K562 (cell line): Measurements from ENCODE around the gene TOM1L2. TPM values are rescaled to one million over a fixed set of nuclear protein-coding genes. Genes with fewer than 3 reads are reported as not detected.

Source experiments
- ATF3 ChIP-seq, 2 experiments: fragments of 450-650 bp in 1 of 2; sonication (generic) in 1 of 2; formaldehyde crosslinking in 1 of 2; IDR thresholded peaks in 1 of 2; conservative IDR thresholded peaks in 1 of 2; 2 replicates each; pipeline versions ENCODE4 v1.6.1 to v1.8.1; 2016 to 2023; ENCODE audit warnings: mild to moderate bottlenecking in 2 of 2, moderate library complexity in 2 of 2, inconsistent platforms in 1 of 2, missing genetic modification reagents in 1 of 2
- BCL6 ChIP-seq: fragments of 250-450 bp; sonication (Bioruptor Pico); IDR thresholded peaks from 2 replicates; pipeline ENCODE4 v1.4.0; 2020
- CAMTA2 ChIP-seq: fragments of 250-450 bp; sonication (Bioruptor Pico); conservative IDR thresholded peaks from 2 replicates; pipeline ENCODE4 v1.5.1; 2022
- CCAR2 ChIP-seq: fragments of 200-400 bp; formaldehyde crosslinking; IDR thresholded peaks from 2 replicates; pipeline ENCODE4 v1.6.1; 2017; ENCODE audit warnings: mild to moderate bottlenecking, low read depth, low read length
- CEBPG ChIP-seq, 3 experiments: fragments of 200-800 bp in 1 of 3; sonication (Bioruptor generic) in 1 of 3; sonication (generic) in 1 of 3; formaldehyde crosslinking in 1 of 3; IDR thresholded peaks in 2 of 3; conservative IDR thresholded peaks in 1 of 3; 2 replicates each; pipeline versions ENCODE4 v1.6.1 to v1.8.0; 2016 to 2022; ENCODE audit warnings: missing compliant biosample characterization in 2 of 3, missing genetic modification characterization in 2 of 3, mild to moderate bottlenecking in 1 of 3, missing genetic modification reagents in 1 of 3
- COPS2 ChIP-seq: fragments of 450-650 bp; conservative IDR thresholded peaks from 2 replicates; pipeline ENCODE4 v1.6.1; 2016; ENCODE audit warnings: mild to moderate bottlenecking, moderate library complexity
- GTF2E2 ChIP-seq: fragments of 200-800 bp; sonication (Bioruptor generic); IDR thresholded peaks from 2 replicates; pipeline ENCODE4 v1.6.1; 2016; ENCODE audit warnings: missing genetic modification characterization, missing compliant biosample characterization
- NFATC3 ChIP-seq: fragments of 450-650 bp; IDR thresholded peaks from 2 replicates; pipeline ENCODE4 v1.6.1; 2017; ENCODE audit warnings: mild to moderate bottlenecking
- NFE2L1 ChIP-seq: fragments of 450-650 bp; IDR thresholded peaks from 2 replicates; pipeline ENCODE4 v1.6.1; 2016; ENCODE audit warnings: missing genetic modification characterization, low read depth, mild to moderate bottlenecking, missing compliant biosample characterization, moderate library complexity, borderline replicate concordance
- NFIX ChIP-seq: fragments of 250-450 bp; sonication (Bioruptor Pico); IDR thresholded peaks from 2 replicates; pipeline ENCODE4 v1.4.0; 2020; ENCODE audit warnings: low read depth, mild to moderate bottlenecking, moderate library complexity
- PCBP2 ChIP-seq: fragments of 200-400 bp; formaldehyde crosslinking; IDR thresholded peaks from 2 replicates; pipeline ENCODE4 v1.6.1; 2018; ENCODE audit warnings: low read length, low read depth, mild to moderate bottlenecking, moderate library complexity; ENCODE audit not compliant: poor library complexity, severe bottlenecking
- POLR2AphosphoS2 ChIP-seq: IDR thresholded peaks from 2 replicates; pipeline ENCODE4 v1.6.1; 2012; ENCODE audit warnings: low read length, improper control_type of control experiment
- PREB ChIP-seq: sonication (generic); formaldehyde crosslinking; IDR thresholded peaks from 2 replicates; pipeline ENCODE4 v1.8.1; 2023; ENCODE audit warnings: mild to moderate bottlenecking, missing genetic modification reagents
- RBM25 ChIP-seq: fragments of 200-400 bp; formaldehyde crosslinking; IDR thresholded peaks from 2 replicates; pipeline ENCODE4 v1.6.1; 2018; ENCODE audit warnings: low read length, low read depth, moderate library complexity; ENCODE audit not compliant: severe bottlenecking
- SMAD3 ChIP-seq: fragments of 450-650 bp; formaldehyde crosslinking; conservative IDR thresholded peaks from 2 replicates; pipeline ENCODE4 v1.4.0; 2020; ENCODE audit warnings: mild to moderate bottlenecking
- SREBF2 ChIP-seq: sonication (generic); formaldehyde crosslinking; IDR thresholded peaks from 2 replicates; pipeline ENCODE4 v1.4.0; 2020; ENCODE audit warnings: mild to moderate bottlenecking, missing genetic modification reagents
- STAT6 ChIP-seq: sonication (generic); formaldehyde crosslinking; IDR thresholded peaks from 2 replicates; pipeline ENCODE4 v1.8.1; 2023; ENCODE audit warnings: mild to moderate bottlenecking, missing genetic modification reagents
- TRIM25 ChIP-seq: fragments of 450-650 bp; IDR thresholded peaks from 2 replicates; pipeline ENCODE4 v1.7.0; 2016; ENCODE audit warnings: borderline replicate concordance
- WHSC1 ChIP-seq: IDR thresholded peaks from one replicate; pipeline ENCODE4 v1.6.1; 2012; ENCODE audit warnings: low read length, control low read depth, inconsistent platforms
- ZNF124 ChIP-seq: sonication (generic); formaldehyde crosslinking; IDR thresholded peaks from 2 replicates; pipeline ENCODE4 v1.8.1; 2022; ENCODE audit warnings: missing genetic modification reagents
- ZNF354B ChIP-seq: fragments of 250-450 bp; sonication (Bioruptor Pico); IDR thresholded peaks from 2 replicates; pipeline ENCODE4 v1.4.0; 2020
- ZNF699 ChIP-seq: fragments of 250-450 bp; sonication (Bioruptor Pico); IDR thresholded peaks from 2 replicates; pipeline ENCODE4 v1.8.0; 2021; ENCODE audit warnings: mild to moderate bottlenecking, moderate library complexity; ENCODE audit not compliant: insufficient replicate concordance
- polyA plus RNA-seq, 8 experiments: library from polyadenylated mRNA; depleted of rRNA in 4 of 8; stranded (reverse) in 5 of 8; unstranded in 3 of 8; fragments of >200 nt; fragmentation: Nextera tagmentation in 2 of 8; fragmentation: Illumina TruSeq in 1 of 8; extraction: Ambion mirVana in 2 of 8; extraction: Trizol in 1 of 8; gene quantifications; 2 replicates each; pipeline versions ENCODE4 v1.2.1 to v1.2.3, GENCODE V29; 2011 to 2014; ENCODE audit warnings: inconsistent platforms in 1 of 8, missing spikeins in 1 of 8
- total RNA-seq, 7 experiments: library from RNA; depleted of rRNA in 6 of 7; stranded (reverse); fragments of >200 nt in 6 of 7; fragmentation: Illumina TruSeq in 2 of 7; extraction: Trizol in 2 of 7; gene quantifications; 2 replicates each; pipeline versions ENCODE4 v1.2.1 to v1.2.3, GENCODE V29; 2011 to 2021; ENCODE audit warnings: low replicate concordance in 1 of 7

The TOM1L2 gene
- total and polyA plus RNA-seq, 9 of the 15 experiments (the other 6 are each of a cell fraction or from before 2014, with no cell fraction given) = 0.07 to 6.0 (median 2.5) TPM

- TF ChIP-seq TRIM25 (no peak), SMAD3 (no peak), CAMTA2 (no peak), ATF3 (IDR thresholded peaks at IDR 0.05) (peak; percentile 88), ATF3 (CRISPR knock-in tag; conservative IDR thresholded peaks at IDR 0.05) (peak; percentile 77), NFIX (CRISPR knock-in tag) (no peak), ZNF354B (CRISPR knock-in tag) (no peak), ZNF124 (CRISPR knock-in tag) (no peak), NFE2L1 (tag) (no peak), WHSC1 (no peak), STAT6 (CRISPR knock-in tag) (no peak), CEBPG (CRISPR knock-in tag; IDR thresholded peaks at IDR 0.05) (peak; percentile 54; the same call in 1 of the 2 replicates), CEBPG (tag; conservative IDR thresholded peaks at IDR 0.05 in 1 of 2, IDR thresholded peaks at IDR 0.05 in 1 of 2) (0 out of 4 replicates have a peak, but pooled peaks of 1 of the 2 experiments have one; percentile 13), CCAR2 (no peak), COPS2 (no peak), RBM25 (no peak), PCBP2 (no peak), BCL6 (CRISPR knock-in tag) (no peak), SREBF2 (CRISPR knock-in tag) (no peak), NFATC3 (no peak), ZNF699 (no peak), POLR2AphosphoS2 (peak; percentile 55; the same call in 1 of the 2 replicates), GTF2E2 (peak; percentile 80; the same call in 1 of the 2 replicates), PREB (CRISPR knock-in tag) (no peak)
Observed at GRCh38 chr17:17836250-17836817, 135.9 kb downstream of the TOM1L2 start (continued).
